IPS DF 6.9 (cell line): ENCODE measurements around the gene TSSK6.
"Not testable (repeated sequence)": the region's sequence is repeated elsewhere in the genome, so short reads cannot be mapped to it uniquely, and the experiment has no call there.

ENCODE experiments used
- DNase-seq: peaks from one replicate; pipeline ENCODE4 v3.0.0-alpha.2; 2013; ENCODE audit warnings: low read depth, low spot score
- H3K27ac ChIP-seq: one replicate; pipeline ENCODE4 v1.5.1; 2013; ENCODE audit warnings: low read length, control low read depth
- H3K27me3 ChIP-seq: 2 replicates; pipeline ENCODE4 v1.6.1; 2013; ENCODE audit warnings: mild to moderate bottlenecking, low read length; ENCODE audit not compliant: control insufficient read depth, insufficient read depth
- H3K36me3 ChIP-seq: 2 replicates; pipeline ENCODE4 v1.6.1; 2013; ENCODE audit warnings: low read length; ENCODE audit not compliant: control insufficient read depth, insufficient read depth
- H3K4me1 ChIP-seq: 2 replicates; pipeline ENCODE4 v1.6.1; 2013; ENCODE audit warnings: low read length; ENCODE audit not compliant: control insufficient read depth, insufficient read depth
- H3K4me3 ChIP-seq: 2 replicates; pipeline ENCODE4 v1.5.1; 2013; ENCODE audit warnings: mild to moderate bottlenecking, low read length
- H3K9me3 ChIP-seq: 2 replicates; pipeline ENCODE4 v1.6.1; 2013; ENCODE audit warnings: low read length, inconsistent platforms; ENCODE audit not compliant: control insufficient read depth, insufficient read depth
- WGBS: extraction: QIAGEN DNeasy Blood & Tissue Kit; methylation state at CpG from one replicate; pipeline ENCODE4 v1.1.7; 2013; ENCODE audit warnings: mixed read lengths, missing lambda C conversion rate; ENCODE audit not compliant: insufficient read length, insufficient coverage; 5-methylcytosine and 5-hydroxymethylcytosine counted together

Gene TSSK6

GRCh38 chr19:19475015-19475765 is 40.2 kb downstream of the TSSK6 start:
- H3K27me3 ChIP-seq: no peaks in the 10 kb centered on the region
- no peak for DNase-seq
- H3K4me1 ChIP-seq: peaks cover 12% of the 10 kb centered on the region
- WGBS: no CpG with 5 or more reads among the region's 21 CpGs
- no peak overlapping the region for H3K27ac ChIP-seq
- no peaks in the 10 kb centered on the region for H3K9me3 ChIP-seq
- 0 out of 2 replicates have a peak, but pooled peaks cover 2% of the 10 kb centered on the region for H3K36me3 ChIP-seq
- H3K4me3 ChIP-seq: no peak overlapping the region

DNA sequence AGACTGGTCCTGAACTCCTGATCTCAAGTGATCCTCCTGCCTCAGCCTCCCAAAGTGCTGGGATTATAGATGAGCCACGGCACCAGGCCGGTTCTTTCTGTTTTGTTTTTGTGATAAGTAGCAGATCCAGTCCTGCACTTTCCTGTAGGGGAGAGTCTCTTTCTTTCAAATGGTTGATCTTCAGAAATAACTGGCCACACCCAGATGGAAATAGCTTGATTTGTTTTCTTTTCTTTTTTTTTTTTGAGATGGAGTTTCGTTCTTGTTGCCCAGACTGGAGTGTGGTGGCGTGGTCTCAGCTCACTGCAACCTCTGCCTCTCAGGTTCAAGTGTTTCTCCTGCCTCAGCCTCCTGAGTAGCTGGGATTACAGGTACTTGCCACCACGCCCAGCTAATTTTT is 43.2 kb downstream of the TSSK6 start:
- peaks cover 12% of the 10 kb centered on the region for H3K4me1 ChIP-seq
- WGBS: no CpG with 5 or more reads among the region's 5 CpGs
- not testable (repeated sequence) for H3K9me3 ChIP-seq, DNase-seq, H3K4me3 ChIP-seq, H3K36me3 ChIP-seq, H3K27me3 ChIP-seq, H3K27ac ChIP-seq

DNA sequence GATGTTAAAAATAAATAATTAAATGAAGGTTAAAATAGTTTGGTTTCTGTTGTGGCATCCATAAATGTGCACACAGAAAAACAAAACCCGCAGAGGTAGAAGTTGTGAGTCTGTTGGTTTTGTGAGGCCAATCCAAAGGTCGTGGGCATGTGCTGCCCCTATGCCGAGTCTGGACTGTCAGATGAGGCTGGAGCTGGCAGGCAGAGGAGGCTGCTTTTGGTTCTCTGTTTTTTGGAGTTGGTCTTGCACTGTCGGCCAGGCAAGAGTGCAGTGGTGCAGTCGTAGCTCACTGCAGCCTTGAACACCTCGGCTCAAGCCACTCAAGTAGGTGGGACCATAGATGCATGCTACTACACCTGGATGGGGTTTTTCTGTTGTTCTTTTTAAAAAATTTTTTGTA is 43.7 kb downstream of the TSSK6 start:
- H3K9me3 ChIP-seq: no peaks in the 10 kb centered on the region
- H3K4me1 ChIP-seq: peaks cover 12% of the 10 kb centered on the region
- no peak for DNase-seq
- H3K36me3 ChIP-seq: peaks cover 2% of the 10 kb centered on the region; the same call in 1 of the 2 replicates
- no peaks in the 10 kb centered on the region for H3K27me3 ChIP-seq
- H3K4me3 ChIP-seq: no peak overlapping the region
- H3K27ac ChIP-seq: no peak overlapping the region
- no CpG with 5 or more reads among the region's 6 CpGs for WGBS

DNA sequence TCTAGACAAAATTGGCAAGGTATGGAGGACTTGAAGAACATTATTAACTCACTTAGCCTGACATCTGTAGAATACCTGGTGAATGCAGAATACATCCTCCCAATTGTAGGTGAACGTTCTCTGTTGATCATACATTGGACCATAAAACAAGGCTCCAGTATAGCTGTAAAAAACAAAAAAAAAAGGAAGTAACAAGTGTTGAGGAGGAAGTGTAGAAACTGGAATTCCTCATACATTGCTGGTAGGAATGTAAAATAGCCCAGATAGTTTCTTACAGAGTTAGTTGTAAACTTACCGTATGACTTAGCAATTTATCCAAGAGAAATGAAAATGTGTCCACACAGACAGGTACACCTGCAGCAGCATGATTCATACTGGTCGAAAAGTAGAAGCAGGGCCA is 44.8 kb downstream of the TSSK6 start:
- H3K36me3 ChIP-seq: peaks cover 10% of the 10 kb centered on the region
- H3K27ac ChIP-seq: no peak overlapping the region
- DNase-seq: no peak
- peaks cover 11% of the 10 kb centered on the region for H3K4me1 ChIP-seq
- no peak overlapping the region for H3K4me3 ChIP-seq
- no CpG with 5 or more reads among the region's 3 CpGs for WGBS
- H3K27me3 ChIP-seq: no peaks in the 10 kb centered on the region
- no peaks in the 10 kb centered on the region for H3K9me3 ChIP-seq

DNA sequence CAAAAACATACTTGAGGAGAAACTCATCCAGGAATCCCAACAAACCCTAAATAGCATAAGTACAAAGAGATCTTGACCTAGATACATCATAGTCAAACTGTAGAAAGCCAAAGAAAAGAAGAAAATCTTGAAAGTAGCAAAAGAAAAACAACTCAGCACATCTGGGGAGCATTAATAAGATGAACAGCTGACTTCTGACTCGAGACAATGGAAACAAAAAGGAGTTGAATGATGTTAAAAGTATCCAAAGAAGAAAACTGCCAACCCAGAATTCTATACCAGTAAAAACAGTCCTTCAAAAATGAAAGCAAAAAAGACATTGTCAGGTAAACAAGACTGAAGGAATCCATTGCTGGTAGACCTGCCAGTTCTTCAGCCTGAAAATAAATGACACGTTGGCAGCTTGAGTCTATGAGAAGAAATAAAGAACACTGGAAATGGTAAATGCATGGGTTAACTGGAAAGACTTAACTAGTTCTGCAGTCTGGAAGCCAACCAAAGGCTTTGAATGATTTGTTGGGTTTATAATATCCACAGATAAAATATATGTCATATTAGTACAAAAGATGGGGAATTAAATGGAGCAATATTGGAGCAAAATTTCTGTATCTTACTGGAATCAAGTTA is 46.8 kb downstream of the TSSK6 start:
- DNase-seq: no peak
- H3K27ac ChIP-seq: no peak overlapping the region
- H3K4me3 ChIP-seq: no peak overlapping the region
- no peaks in the 10 kb centered on the region for H3K9me3 ChIP-seq
- H3K4me1 ChIP-seq: peaks cover 10% of the 10 kb centered on the region
- peaks cover 13% of the 10 kb centered on the region for H3K36me3 ChIP-seq
- no peaks in the 10 kb centered on the region for H3K27me3 ChIP-seq
- no CpG with 5 or more reads among the region's 2 CpGs for WGBS

- H3K36me3 ChIP-seq: peaks cover 13% of the 10 kb centered on the region
- H3K4me1 ChIP-seq: peaks cover 24% of the 10 kb centered on the region
- H3K27me3 ChIP-seq: no peaks in the 10 kb centered on the region
- H3K27ac ChIP-seq: no peak overlapping the region
- no peaks in the 10 kb centered on the region for H3K9me3 ChIP-seq
- no peak overlapping the region for H3K4me3 ChIP-seq
- no peak for DNase-seq
- no CpG with 5 or more reads among the region's 6 CpGs for WGBS
These were observed 49.1 kb downstream of the TSSK6 start for GRCh38 chr19:19466201-19466600.

DNA sequence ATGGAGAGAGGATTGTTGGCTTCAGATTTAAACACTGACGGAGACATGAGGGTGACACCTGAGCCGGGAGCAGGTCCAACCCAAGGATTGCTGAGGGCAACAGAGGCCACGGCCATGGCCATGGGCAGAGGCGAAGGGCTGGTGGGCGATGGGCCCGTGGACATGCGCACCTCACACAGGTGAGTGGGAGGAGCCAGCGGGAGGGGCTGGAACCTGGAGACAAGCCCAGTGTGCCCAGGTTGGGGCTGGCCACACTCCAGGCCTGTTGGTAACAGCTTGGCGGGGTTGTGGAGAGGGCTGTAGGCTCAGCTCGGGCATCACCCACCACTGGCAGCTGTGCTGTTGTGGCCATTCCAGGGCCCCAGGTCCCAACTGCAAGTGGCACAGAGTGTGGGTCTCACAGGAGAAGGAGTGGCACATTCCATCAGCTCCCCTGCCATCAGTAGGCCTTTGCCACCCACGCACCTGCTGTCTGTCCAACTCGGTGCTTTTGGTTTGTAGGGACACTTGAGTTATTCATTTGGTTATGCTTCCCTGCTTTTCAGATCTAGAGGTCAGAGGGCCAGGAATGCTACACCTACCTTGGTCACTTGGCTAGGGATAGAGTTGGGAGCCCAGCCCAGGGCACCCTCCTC is 49.8 kb downstream of the TSSK6 start:
- Histone ChIP-seq H3K27me3 (no peaks in the 10 kb centered on the region), H3K36me3 (peaks cover 13% of the 10 kb centered on the region), H3K4me1 (peaks cover 29% of the 10 kb centered on the region), H3K9me3 (no peaks in the 10 kb centered on the region), H3K27ac (no peak overlapping the region), H3K4me3 (no peak overlapping the region)
- WGBS: no CpG with 5 or more reads among the region's 12 CpGs
- DNase-seq: no peak

GRCh38 chr19:19464339-19465098 is 50.8 kb downstream of the TSSK6 start:
- no CpG with 5 or more reads among the region's 13 CpGs for WGBS
- DNase-seq: no peak
- no peaks in the 10 kb centered on the region for H3K9me3 ChIP-seq
- peaks cover 13% of the 10 kb centered on the region for H3K36me3 ChIP-seq
- no peak overlapping the region for H3K4me3 ChIP-seq
- no peaks in the 10 kb centered on the region for H3K27me3 ChIP-seq
- no peak overlapping the region for H3K27ac ChIP-seq
- H3K4me1 ChIP-seq: peaks cover 29% of the 10 kb centered on the region
